Endothelial cell of umbilical vein (primary cell): ENCODE results near the gene ATOH7. TPM values are rescaled to one million over a fixed set of nuclear protein-coding genes. Genes with fewer than 3 reads are reported as not detected.
"Not testable (repeated sequence)": the region's sequence is repeated elsewhere in the genome, so short reads cannot be mapped to it uniquely, and the experiment has no call there.

Source experiments
- BruUV-seq: library from RNA; stranded (reverse); fragments of 400-500 nt; replicated peaks from 2 replicates; lab custom pipeline; 2021; lab: Mats Ljungman, UMichigan
- CTCF ChIA-PET: fragments of 300-600, 350-600 bp; sonication (Branson Sonifier 250); formaldehyde crosslinking; loops from one replicate; lab custom pipeline; 2021; ENCODE audit warnings: antibody characterized with exemption, inconsistent platforms; lab: Charles Lee
- POLR2A ChIA-PET: fragments of 300-600, 350-600 bp; sonication (Branson Sonifier 250); formaldehyde crosslinking; loops from one replicate; lab custom pipeline; 2021; ENCODE audit warnings: antibody characterized with exemption, inconsistent platforms; lab: Charles Lee
- DNase-seq: peaks from one replicate; pipeline ENCODE4 v3.0.0-alpha.2; 2011; ENCODE audit warnings: low read depth, low spot score
- FAIRE-seq: peaks from 2 replicates; lab custom pipeline; 2011; peaks lifted over from hg19 to GRCh38; lab: Jason Lieb, UNC
- H2AFZ ChIP-seq: 2 replicates; pipeline ENCODE4 v1.6.0; 2012; ENCODE audit warnings: low read depth, low read length, control low read depth, inconsistent platforms
- H3K27ac ChIP-seq: 2 replicates; pipeline ENCODE4 v1.5.1; 2011; ENCODE audit warnings: low read depth, mild to moderate bottlenecking, control low read depth, low read length, moderate library complexity; ENCODE audit not compliant: insufficient read depth
- H3K27me3 ChIP-seq, 2 experiments: 2 replicates each; pipeline versions ENCODE4 v1.6.0 to v1.6.1; 2011; ENCODE audit warnings: low read length in 2 of 2, mixed read lengths in 1 of 2; ENCODE audit not compliant: control insufficient read depth in 2 of 2, insufficient read depth in 2 of 2
- H3K36me3 ChIP-seq, 2 experiments: 2 replicates in 1 of 2; 3 replicates in 1 of 2; pipeline ENCODE4 v1.5.1; 2011; ENCODE audit warnings: low read length in 2 of 2, mild to moderate bottlenecking in 1 of 2, moderate library complexity in 1 of 2; ENCODE audit not compliant: control insufficient read depth in 2 of 2, insufficient read depth in 2 of 2; ENCODE audit errors: extremely low read depth in 1 of 2
- H3K4me1 ChIP-seq: 3 replicates; pipeline ENCODE4 v1.5.1; 2011; ENCODE audit warnings: mild to moderate bottlenecking, low read length; ENCODE audit not compliant: control insufficient read depth, insufficient read depth; ENCODE audit errors: extremely low read depth
- H3K4me2 ChIP-seq: 2 replicates; pipeline ENCODE4 v1.6.1; 2011; ENCODE audit warnings: low read length, control low read depth, mixed read lengths; ENCODE audit not compliant: insufficient read depth
- H3K4me3 ChIP-seq, 3 experiments: fragments of 200-600 bp in 1 of 3; sonication (generic), shearing (Covaris generic) in 1 of 3; replicated peaks in 1 of 3; 2 replicates each; pipeline ENCODE4 v1.5.1; 2011 to 2016; ENCODE audit warnings: control low read depth in 3 of 3, low read length in 3 of 3, mild to moderate bottlenecking in 2 of 3, inconsistent platforms in 1 of 3, low read depth in 1 of 3, moderate library complexity in 1 of 3; ENCODE audit not compliant: insufficient read depth in 1 of 3
- H3K79me2 ChIP-seq: 2 replicates; pipeline ENCODE4 v1.6.0; 2012; ENCODE audit warnings: low read length, inconsistent platforms; ENCODE audit not compliant: control insufficient read depth, insufficient read depth
- H3K9ac ChIP-seq: replicated peaks from 2 replicates; pipeline ENCODE3; 2011; ENCODE audit warnings: low read length, control low read depth; ENCODE audit not compliant: insufficient read depth; ENCODE audit errors: extremely low read depth
- H3K9me1 ChIP-seq: replicated peaks from 3 replicates; pipeline ENCODE4 v1.6.0; 2011; ENCODE audit warnings: mild to moderate bottlenecking, low read length; ENCODE audit not compliant: control insufficient read depth, insufficient read depth; ENCODE audit errors: extremely low read depth
- H3K9me3 ChIP-seq: replicated peaks from 2 replicates; pipeline ENCODE4 v1.5.1; 2012; ENCODE audit warnings: low read length, inconsistent platforms; ENCODE audit not compliant: control insufficient read depth, insufficient read depth
- H4K20me1 ChIP-seq: replicated peaks from 2 replicates; pipeline ENCODE3; 2011; ENCODE audit warnings: mild to moderate bottlenecking, low read length; ENCODE audit not compliant: control insufficient read depth, insufficient read depth; ENCODE audit errors: extremely low read depth
- CTCF ChIP-seq, 2 donors: IDR thresholded peaks; 1 replicate in 1 of 2; 2 replicates in 1 of 2; pipeline ENCODE4 v1.5.1; 2011; ENCODE audit warnings: low read length in 2 of 2, mild to moderate bottlenecking in 2 of 2, moderate library complexity in 2 of 2, control low read depth in 1 of 2, inconsistent platforms in 1 of 2, low read depth in 1 of 2; ENCODE audit not compliant: insufficient read depth in 1 of 2; ENCODE audit errors: extremely low read depth in 1 of 2
- EZH2 ChIP-seq: IDR thresholded peaks from 2 replicates; pipeline ENCODE4 v1.6.1; 2012; ENCODE audit warnings: borderline replicate concordance, low read depth, mild to moderate bottlenecking, moderate library complexity, low read length, inconsistent platforms; ENCODE audit not compliant: severe bottlenecking
- MYC ChIP-seq: IDR thresholded peaks from one replicate; pipeline ENCODE4 v1.6.1; 2011; ENCODE audit warnings: mild to moderate bottlenecking, low read depth, low read length
- POLR2A ChIP-seq: IDR thresholded peaks from 2 replicates; pipeline ENCODE4 v1.6.1; 2012; ENCODE audit warnings: low read depth, mild to moderate bottlenecking, control low read depth, low read length
- dilution Hi-C: fragments of 300-500 bp; cut with MboI; formaldehyde crosslinking; loops from one replicate; pipeline ENCODE4 v1.15.0; 2019; ENCODE audit warnings: low sequenced_read_pairs; ENCODE audit not compliant: extremely low pct_ligation_motif_present
- intact Hi-C: fragments of 100-400 bp; cut with micrococcal nuclease; formaldehyde crosslinking; loops from one replicate; pipeline ENCODE4 v1.10.0; 2022
- polyA plus RNA-seq, 4 experiments: library from polyadenylated mRNA; depleted of rRNA in 3 of 4; stranded (reverse) in 3 of 4; unstranded in 1 of 4; fragments of >200 nt; gene quantifications; 2 replicates each; pipeline versions ENCODE4 v1.2.1 to v1.2.3, GENCODE V29; 2011 to 2012; ENCODE audit warnings: missing spikeins in 1 of 4
- total RNA-seq: library from RNA; stranded (reverse); gene quantifications from 2 replicates; pipeline ENCODE4 v1.2.3, GENCODE V29; 2021

Gene ATOH7
- total and polyA plus RNA-seq, 2 donors (not counting 3 experiments of a cell fraction or from before 2014, with no cell fraction given): not detected

DNA sequence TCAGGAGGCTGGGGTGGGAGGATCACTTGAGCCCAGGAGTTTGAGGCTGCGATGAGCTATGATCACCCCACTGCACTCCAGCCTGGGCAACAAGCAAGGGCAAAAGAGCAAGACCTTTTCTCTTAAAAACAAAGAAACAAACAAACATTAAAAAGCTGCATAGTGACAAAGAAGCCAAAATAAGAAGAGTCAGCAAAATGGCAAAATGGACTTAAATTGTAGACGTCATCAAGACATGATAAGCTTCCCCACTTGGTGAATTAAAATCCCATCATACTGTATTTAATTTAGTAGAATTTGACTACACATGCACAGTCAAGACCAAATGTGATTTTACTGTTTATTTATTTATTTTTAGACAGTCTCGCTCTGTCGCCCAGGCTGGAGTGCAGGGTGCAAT lies 48.8 kb upstream of the ATOH7 start:
- intact Hi-C loops: no loop called here
- FAIRE-seq (no peak), DNase-seq (no peak)
- no peak overlapping the region for H2AFZ ChIP-seq
- TF ChIP-seq POLR2A (no peak), CTCF (IDR thresholded peaks at IDR 0.05; ENCODE audit: extremely low read depth in 1 of 2, insufficient read depth in 1 of 2, low read depth in 1 of 2, low read length in 2 of 2) (no peak), EZH2 (no peak), MYC (no peak)
- H3K27me3 ChIP-seq: no peaks in the 10 kb centered on the region
- BruUV-seq: no TSS peak
- no peaks in the 10 kb centered on the region for H3K9me3 ChIP-seq
- dilution Hi-C loops: no loop called here
- H3K27ac ChIP-seq: no peak overlapping the region
- ChIA-PET CTCF (interaction anchor here (1.1 to 1.3 kb wide), 2 partner anchors 21 to 68 kb away, joined by 3 to 5 read pairs; no protein-coding TSS in a partner anchor), POLR2A (interaction anchor here (0.5 kb wide), 1 partner anchor 288 kb away, joined by 5 read pairs; no protein-coding TSS in a partner anchor)
- no peak overlapping the region for H3K9ac ChIP-seq
- H3K36me3 ChIP-seq: no peaks in the 10 kb centered on the region
- H3K4me3 ChIP-seq: no peak overlapping the region
- no peaks in the 10 kb centered on the region for H3K4me1 ChIP-seq
- no peaks in the 10 kb centered on the region for H4K20me1 ChIP-seq
- H3K9me1 ChIP-seq: no peaks in the 10 kb centered on the region
- H3K79me2 ChIP-seq: no peaks in the 10 kb centered on the region
- H3K4me2 ChIP-seq: no peak overlapping the region

DNA sequence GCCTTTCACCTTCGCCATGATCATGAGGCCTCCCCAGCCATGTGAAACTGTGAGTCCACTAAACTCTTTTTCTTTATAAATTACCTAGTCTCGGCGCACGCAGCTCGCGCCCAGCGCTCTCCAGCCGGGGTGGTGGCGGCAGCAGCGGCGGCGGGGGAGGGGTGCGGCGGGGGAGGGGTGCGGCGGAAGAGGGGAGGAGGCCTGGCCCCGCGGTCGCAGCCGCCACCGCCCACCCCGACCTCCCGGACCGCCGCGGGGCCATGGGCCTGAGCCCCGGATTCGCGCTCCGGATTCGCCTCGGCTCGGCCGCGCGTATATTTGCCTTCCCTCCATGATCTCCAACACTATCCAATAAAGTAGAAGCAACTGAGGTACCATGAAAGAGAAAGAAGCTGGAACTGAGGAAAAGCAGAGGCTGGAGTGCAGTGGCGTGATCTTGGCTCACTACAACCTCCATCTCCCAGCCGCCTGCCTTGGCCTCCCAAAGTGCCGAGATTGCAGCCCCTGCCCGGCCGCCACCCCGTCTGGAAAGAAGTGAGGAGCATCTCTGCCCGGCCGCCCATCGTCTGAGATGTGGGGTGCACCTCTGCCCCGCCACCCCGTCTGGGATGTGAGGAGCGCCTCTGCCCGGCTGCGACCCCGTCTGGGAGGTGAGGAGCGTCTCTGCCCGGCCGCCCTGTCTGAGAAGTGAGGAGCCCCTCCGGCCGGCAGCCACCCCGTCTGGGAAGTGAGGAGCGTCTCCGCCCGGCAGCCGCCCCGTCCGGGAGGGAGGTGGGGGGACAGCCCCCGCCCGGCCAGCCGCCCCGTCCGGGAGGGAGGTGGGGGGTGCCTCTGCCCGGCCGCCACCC lies 47.2 kb upstream of the ATOH7 start:
- DNase-seq, POLR2A ChIA-PET, H2AFZ ChIP-seq, H3K27me3 ChIP-seq, H3K4me1 ChIP-seq, H3K4me2 ChIP-seq, H4K20me1 ChIP-seq, H3K9me1 ChIP-seq, intact Hi-C loops, H3K9me3 ChIP-seq, H3K9ac ChIP-seq, FAIRE-seq, H3K79me2 ChIP-seq, BruUV-seq, H3K4me3 ChIP-seq, H3K36me3 ChIP-seq, H3K27ac ChIP-seq, dilution Hi-C loops: not testable (repeated sequence)
- CTCF ChIA-PET: interaction anchor here (0.8 kb wide), 1 partner anchor 13 kb away, joined by 3 read pairs; no protein-coding TSS in a partner anchor

DNA sequence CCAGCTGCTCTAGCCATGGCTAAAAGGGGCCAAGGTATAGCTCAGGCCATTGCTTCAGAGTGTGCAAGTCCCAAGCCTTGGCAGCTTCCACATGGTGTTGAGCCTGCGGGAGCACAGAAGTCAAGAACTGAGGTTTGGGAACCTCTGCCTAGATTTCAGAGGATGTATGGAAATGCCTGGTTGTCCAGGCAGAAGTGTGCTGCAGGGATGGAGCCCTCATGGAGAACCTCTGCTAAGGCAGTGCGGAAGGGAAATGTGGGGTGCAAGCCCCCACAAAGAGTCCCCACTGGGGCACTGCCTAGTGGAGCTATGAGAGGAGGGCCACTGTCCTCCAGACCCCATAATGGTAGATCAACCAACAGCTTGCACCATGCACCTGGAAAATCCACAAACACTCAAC lies 45.9 kb upstream of the ATOH7 start:
- H3K4me3 ChIP-seq, CTCF ChIA-PET, BruUV-seq, H3K4me2 ChIP-seq, POLR2A ChIA-PET, H3K36me3 ChIP-seq, H3K79me2 ChIP-seq, DNase-seq, H3K9me1 ChIP-seq, H3K9ac ChIP-seq, H3K27ac ChIP-seq, H2AFZ ChIP-seq, H3K9me3 ChIP-seq, intact Hi-C loops, FAIRE-seq, H4K20me1 ChIP-seq, H3K4me1 ChIP-seq, dilution Hi-C loops, H3K27me3 ChIP-seq: not testable (repeated sequence)
